WTC11 (cell line): ENCODE results near the gene TMEM25. TPM values are rescaled to one million over a fixed set of nuclear protein-coding genes. Genes with fewer than 3 reads are reported as not detected.

Source experiments
- ATAC-seq: fragments of 200-7000 bp; cut with Tn5 transposase; 2 replicates; pipeline ENCODE4 v1.10.0; 2021; ENCODE audit warnings: mild to moderate bottlenecking, moderate library complexity
- CTCF ChIA-PET: fragments of 300-600 bp; sonication (Branson Sonifier 250); formaldehyde crosslinking; loops from one replicate; lab custom pipeline; 2021; ENCODE audit warnings: antibody characterized with exemption; lab: Charles Lee
- POLR2A ChIA-PET: fragments of 350-600 bp; sonication (Branson Sonifier 250); formaldehyde crosslinking; loops from one replicate; lab custom pipeline; 2021; ENCODE audit warnings: antibody characterized with exemption; lab: Charles Lee
- DNase-seq: peaks from one replicate; pipeline ENCODE4 v3.0.0; 2021; ENCODE audit warnings: low spot score
- H3K27ac Mint-ChIP-seq: 2 replicates; pipeline ENCODE4 v1.8.0; 2021; ENCODE audit warnings: mixed read lengths
- H3K27me3 Mint-ChIP-seq: 2 replicates; pipeline ENCODE4 v1.8.0; 2021; ENCODE audit warnings: low read depth, mild to moderate bottlenecking, moderate library complexity, mixed read lengths
- H3K36me3 Mint-ChIP-seq: 2 replicates; pipeline ENCODE4 v1.8.0; 2021; ENCODE audit warnings: mixed read lengths
- H3K4me1 Mint-ChIP-seq: 2 replicates; pipeline ENCODE4 v1.8.0; 2022; ENCODE audit warnings: mixed read lengths
- H3K4me3 Mint-ChIP-seq: 2 replicates; pipeline ENCODE4 v1.8.0; 2021; ENCODE audit warnings: mild to moderate bottlenecking, moderate library complexity, mixed read lengths
- H3K9me3 Mint-ChIP-seq: 2 replicates; pipeline ENCODE4 v1.8.0; 2021; ENCODE audit warnings: mixed read lengths
- ARID4B ChIP-seq: sonication (generic); formaldehyde crosslinking; IDR thresholded peaks from 2 replicates; pipeline ENCODE4 v1.8.0; 2023; ENCODE audit warnings: missing genetic modification reagents, mild to moderate bottlenecking, borderline replicate concordance
- ATF1 ChIP-seq: sonication (generic); formaldehyde crosslinking; IDR thresholded peaks from 2 replicates; pipeline ENCODE4 v1.8.1; 2023; ENCODE audit warnings: mild to moderate bottlenecking, moderate library complexity, missing genetic modification reagents
- CBFB ChIP-seq: sonication (generic); formaldehyde crosslinking; IDR thresholded peaks from 2 replicates; pipeline ENCODE4 v1.8.1; 2022; ENCODE audit warnings: mild to moderate bottlenecking, low read depth, missing genetic modification reagents
- CREB1 ChIP-seq: sonication (generic); formaldehyde crosslinking; IDR thresholded peaks from 2 replicates; pipeline ENCODE4 v1.8.0; 2023; ENCODE audit warnings: mild to moderate bottlenecking, missing genetic modification reagents
- EMX1 ChIP-seq: fragments of 250-450 bp; sonication (Bioruptor Pico); IDR thresholded peaks from 2 replicates; pipeline ENCODE4 v1.8.0; 2021; ENCODE audit warnings: mild to moderate bottlenecking
- ERG ChIP-seq: fragments of 250-450 bp; sonication (Bioruptor Pico); IDR thresholded peaks from 2 replicates; pipeline ENCODE4 v1.8.0; 2021; ENCODE audit warnings: mild to moderate bottlenecking
- FOXP1 ChIP-seq: sonication (generic); formaldehyde crosslinking; IDR thresholded peaks from 2 replicates; pipeline ENCODE4 v1.8.0; 2022; ENCODE audit warnings: missing genetic modification reagents, mild to moderate bottlenecking, moderate library complexity, borderline replicate concordance
- GRHL2 ChIP-seq: fragments of 250-450 bp; sonication (Bioruptor Pico); IDR thresholded peaks from 2 replicates; pipeline ENCODE4 v1.8.0; 2022; ENCODE audit warnings: mild to moderate bottlenecking, moderate library complexity; ENCODE audit not compliant: insufficient replicate concordance, severe bottlenecking
- HMGA2 ChIP-seq: fragments of 250-450 bp; sonication (Bioruptor Pico); IDR thresholded peaks from 2 replicates; pipeline ENCODE4 v1.4.0; 2021; ENCODE audit warnings: mild to moderate bottlenecking, moderate library complexity
- KAT7 ChIP-seq: sonication (generic); formaldehyde crosslinking; IDR thresholded peaks from 2 replicates; pipeline ENCODE4 v1.8.1; 2023; ENCODE audit warnings: missing genetic modification reagents, mild to moderate bottlenecking, borderline replicate concordance
- MAX ChIP-seq: sonication (generic); formaldehyde crosslinking; IDR thresholded peaks from 2 replicates; pipeline ENCODE4 v1.8.0; 2022; ENCODE audit warnings: mild to moderate bottlenecking, missing genetic modification reagents
- NFYB ChIP-seq: sonication (generic); formaldehyde crosslinking; conservative IDR thresholded peaks from 2 replicates; pipeline ENCODE4 v1.8.0; 2022; ENCODE audit warnings: low read depth, missing genetic modification reagents
- SMAD3 ChIP-seq: sonication (generic); formaldehyde crosslinking; IDR thresholded peaks from 2 replicates; pipeline ENCODE4 v1.8.0; 2022; ENCODE audit warnings: missing genetic modification reagents, mild to moderate bottlenecking, borderline replicate concordance
- SP1 ChIP-seq: sonication (generic); formaldehyde crosslinking; conservative IDR thresholded peaks from 2 replicates; pipeline ENCODE4 v1.8.1; 2022; ENCODE audit warnings: missing genetic modification reagents
- ZNF121 ChIP-seq: sonication (generic); formaldehyde crosslinking; IDR thresholded peaks from 2 replicates; pipeline ENCODE4 v1.8.0; 2023; ENCODE audit warnings: missing genetic modification reagents
- ZNF138 ChIP-seq: sonication (generic); formaldehyde crosslinking; conservative IDR thresholded peaks from 2 replicates; pipeline ENCODE4 v1.8.1; 2022; ENCODE audit warnings: mild to moderate bottlenecking, moderate library complexity, missing genetic modification reagents
- ZNF219 ChIP-seq: sonication (generic); formaldehyde crosslinking; IDR thresholded peaks from 2 replicates; pipeline ENCODE4 v1.8.0; 2023; ENCODE audit warnings: missing genetic modification reagents, mild to moderate bottlenecking, borderline replicate concordance
- ZNF263 ChIP-seq: sonication (generic); formaldehyde crosslinking; IDR thresholded peaks from 2 replicates; pipeline ENCODE4 v1.8.1; 2022; ENCODE audit warnings: low read depth, mild to moderate bottlenecking, moderate library complexity, missing genetic modification reagents
- ZNF423 ChIP-seq: fragments of 250-450 bp; sonication (Bioruptor Pico); IDR thresholded peaks from 2 replicates; pipeline ENCODE4 v2.1.2; 2022; ENCODE audit warnings: mild to moderate bottlenecking, moderate library complexity
- total RNA-seq: library from RNA; stranded (reverse); gene quantifications from 3 replicates; pipeline ENCODE4 v1.2.3, GENCODE V29; 2021
- TF ChIP-seq, protein P1 (sequence below): sonication (generic); formaldehyde crosslinking; IDR thresholded peaks from 2 replicates; pipeline ENCODE4 v1.8.1; 2023; ENCODE audit warnings: mild to moderate bottlenecking, moderate library complexity, missing genetic modification reagents

The TMEM25 gene
- total RNA-seq, 1 experiment from 2014 or later = 19.7 TPM

DNA sequence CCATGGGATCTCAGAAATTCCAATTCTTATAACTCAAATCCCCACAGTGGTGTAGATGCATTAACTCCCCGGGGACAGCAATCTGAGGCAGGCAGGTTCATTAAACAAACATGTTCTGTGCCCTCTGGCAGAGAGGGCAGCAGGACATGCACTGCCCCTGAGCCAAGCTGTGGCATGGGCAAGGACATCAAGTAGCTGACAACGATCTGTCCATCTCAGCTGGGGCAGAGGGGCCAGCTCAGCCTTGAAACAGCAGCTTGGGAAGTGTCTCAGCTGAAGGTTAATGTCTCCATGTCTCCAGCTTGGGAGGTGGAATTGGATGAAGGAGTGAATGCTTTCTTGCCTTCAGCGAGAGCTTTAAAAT is 13.6 kb downstream of the TMEM25 start:
- CTCF ChIA-PET = no interaction called here
- Mint-ChIP-seq H3K27ac (no peak overlapping the region), H3K36me3 (peaks cover 8% of the 10 kb centered on the region)

DNA sequence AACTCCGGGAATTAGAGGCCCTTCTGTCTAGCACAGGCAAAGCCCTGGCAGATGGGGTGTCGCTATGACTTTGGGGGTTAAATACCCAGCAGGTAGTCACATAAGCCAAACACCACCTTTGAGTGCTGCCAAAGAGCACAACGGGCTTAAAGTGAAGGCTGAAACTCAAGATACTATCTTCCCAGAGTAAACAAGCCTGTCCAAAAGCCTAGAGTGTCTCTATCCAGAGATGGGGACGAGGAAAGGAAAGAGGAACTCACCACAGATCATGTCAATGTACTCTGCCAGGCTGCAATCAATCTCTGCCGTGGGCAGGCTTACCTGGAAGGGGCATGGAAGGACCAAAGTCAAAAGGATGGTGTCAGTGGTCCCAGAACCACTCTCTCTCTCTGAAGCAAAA is 14.5 kb downstream of the TMEM25 start:
- ChIA-PET CTCF (no interaction called here), POLR2A (no interaction called here)
- Mint-ChIP-seq H3K4me1 (no peaks in the 10 kb centered on the region), H3K27me3 (no peaks in the 10 kb centered on the region), H3K4me3 (no peak overlapping the region), H3K36me3 (peaks cover 7% of the 10 kb centered on the region), H3K27ac (no peak overlapping the region), H3K9me3 (0 out of 2 replicates have a peak, but pooled peaks cover 2% of the 10 kb centered on the region)
- DNase-seq = no peak
- no peak for ATAC-seq
- no peak for TF ChIP-seq ZNF121
- TF ChIP-seq, protein P1, sequence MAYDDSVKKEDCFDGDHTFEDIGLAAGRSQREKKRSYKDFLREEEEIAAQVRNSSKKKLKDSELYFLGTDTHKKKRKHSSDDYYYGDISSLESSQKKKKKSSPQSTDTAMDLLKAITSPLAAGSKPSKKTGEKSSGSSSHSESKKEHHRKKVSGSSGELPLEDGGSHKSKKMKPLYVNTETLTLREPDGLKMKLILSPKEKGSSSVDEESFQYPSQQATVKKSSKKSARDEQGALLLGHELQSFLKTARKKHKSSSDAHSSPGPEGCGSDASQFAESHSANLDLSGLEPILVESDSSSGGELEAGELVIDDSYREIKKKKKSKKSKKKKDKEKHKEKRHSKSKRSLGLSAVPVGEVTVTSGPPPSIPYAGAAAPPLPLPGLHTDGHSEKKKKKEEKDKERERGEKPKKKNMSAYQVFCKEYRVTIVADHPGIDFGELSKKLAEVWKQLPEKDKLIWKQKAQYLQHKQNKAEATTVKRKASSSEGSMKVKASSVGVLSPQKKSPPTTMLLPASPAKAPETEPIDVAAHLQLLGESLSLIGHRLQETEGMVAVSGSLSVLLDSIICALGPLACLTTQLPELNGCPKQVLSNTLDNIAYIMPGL (CRISPR knock-in tag) = no peak
- no peak for TF ChIP-seq MAX (CRISPR knock-in tag)
- no peak for TF ChIP-seq SMAD3 (CRISPR knock-in tag)
- no peak for TF ChIP-seq SP1

More for the DNA sequence above, 13.6 kb downstream of the TMEM25 start:
- no peak for DNase-seq
- Mint-ChIP-seq H3K4me3 (no peak overlapping the region), H3K4me1 (no peaks in the 10 kb centered on the region), H3K9me3 (0 out of 2 replicates have a peak, but pooled peaks cover 6% of the 10 kb centered on the region), H3K27me3 (no peaks in the 10 kb centered on the region)
- TF ChIP-seq GRHL2 (CRISPR knock-in tag) = no peak
- TF ChIP-seq ZNF423 (CRISPR knock-in tag) = no peak
- TF ChIP-seq HMGA2 = no peak
- no peak for TF ChIP-seq EMX1 (CRISPR knock-in tag)
- POLR2A ChIA-PET = interaction anchor here (0.7 kb wide), 1 partner anchor 105 kb away, joined by 3 read pairs; no protein-coding TSS in a partner anchor
- no peak for ATAC-seq

DNA sequence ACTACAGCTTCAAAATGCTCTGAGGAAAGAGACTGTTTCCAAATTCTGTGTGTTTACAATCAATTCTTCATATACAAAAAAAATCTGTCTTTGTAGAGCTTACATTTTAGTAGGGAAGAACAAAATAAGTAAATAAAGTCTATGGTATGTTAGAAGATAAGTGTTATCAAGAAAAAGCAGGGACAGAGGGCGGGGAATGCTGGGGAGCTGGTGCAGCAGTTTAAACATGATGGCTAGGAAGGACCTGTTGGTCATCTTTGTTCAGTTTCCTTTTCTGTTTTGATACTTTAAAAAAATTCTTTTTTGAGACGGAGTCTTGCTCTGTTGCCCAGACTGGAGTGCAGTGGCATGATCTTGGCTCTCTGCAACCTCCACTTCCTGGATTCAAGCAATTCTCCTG is 16.1 kb downstream of the TMEM25 start:
- DNase-seq = no peak
- Mint-ChIP-seq H3K4me3 (no peak overlapping the region), H3K9me3 (no peaks in the 10 kb centered on the region), H3K27me3 (no peaks in the 10 kb centered on the region)
- POLR2A ChIA-PET = no interaction called here
- no peak for TF ChIP-seq ERG
- TF ChIP-seq ZNF219 = no peak
- TF ChIP-seq, all 79 proteins: peak for 0
- H3K36me3 Mint-ChIP-seq = peaks cover 5% of the 10 kb centered on the region
- CTCF ChIA-PET = no interaction called here
- H3K27ac Mint-ChIP-seq = no peak overlapping the region
- no peak for ATAC-seq
- no peaks in the 10 kb centered on the region for H3K4me1 Mint-ChIP-seq

GRCh38 chr11:118552341-118552740 is 21.3 kb downstream of the TMEM25 start:
- Mint-ChIP-seq H3K27me3 (no peaks in the 10 kb centered on the region), H3K9me3 (no peaks in the 10 kb centered on the region), H3K36me3 (peaks cover 30% of the 10 kb centered on the region), H3K4me3 (no peak overlapping the region), H3K27ac (no peak overlapping the region), H3K4me1 (no peaks in the 10 kb centered on the region)
- POLR2A ChIA-PET = no interaction called here
- CTCF ChIA-PET = no interaction called here
- DNase-seq (no peak), ATAC-seq (no peak)
- TF ChIP-seq ATF1 (CRISPR knock-in tag) (no peak), SP1 (no peak)

DNA sequence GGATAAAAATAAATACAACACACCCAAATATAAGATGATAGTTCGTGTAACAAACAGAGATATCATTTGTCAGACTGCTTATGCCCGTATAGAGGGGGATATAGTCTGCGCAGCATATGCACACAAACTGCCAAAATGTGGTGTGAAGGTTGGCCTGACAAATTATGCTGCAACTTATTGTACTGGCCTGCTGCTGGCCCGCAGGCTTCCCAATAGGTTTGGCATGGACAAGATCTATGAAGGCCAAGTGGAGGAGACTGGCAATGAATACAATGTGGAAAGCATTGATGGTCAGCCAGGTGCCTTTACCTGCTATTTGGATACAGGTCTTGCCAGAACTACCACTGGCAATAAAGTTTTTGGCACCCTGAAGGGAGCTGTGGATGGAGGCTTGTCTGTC is 29.8 kb downstream of the TMEM25 start:
- CTCF ChIA-PET = no interaction called here
- POLR2A ChIA-PET = no interaction called here
- H3K27me3 Mint-ChIP-seq = no peaks in the 10 kb centered on the region
- no peak for TF ChIP-seq NFYB (CRISPR knock-in tag)
- no peak for TF ChIP-seq CBFB
- TF ChIP-seq KAT7 (CRISPR knock-in tag) = no peak
- no peak for TF ChIP-seq ARID4B (CRISPR knock-in tag)
- no peak for TF ChIP-seq ZNF138 (CRISPR knock-in tag)
- no peak for TF ChIP-seq FOXP1 (CRISPR knock-in tag)
- no peak for TF ChIP-seq ZNF263 (CRISPR knock-in tag)
- no peak for TF ChIP-seq CREB1 (CRISPR knock-in tag)

More for the DNA sequence above, 29.8 kb downstream of the TMEM25 start:
- ATAC-seq (no peak), DNase-seq (no peak)
- Mint-ChIP-seq H3K9me3 (no peaks in the 10 kb centered on the region), H3K4me1 (peaks cover 2% of the 10 kb centered on the region), H3K4me3 (no peak overlapping the region), H3K36me3 (peaks cover 11% of the 10 kb centered on the region; the same call in 1 of the 2 replicates), H3K27ac (no peak overlapping the region)
